IMR-90 (cell line): Measurements from ENCODE around the gene MVP. TPM values are rescaled to one million over a fixed set of nuclear protein-coding genes. Genes with fewer than 3 reads are reported as not detected.

Source experiments
- BHLHE40 ChIP-seq: fragments of 150-350 bp; IDR thresholded peaks from 2 replicates; pipeline ENCODE4 v1.6.1; 2016; ENCODE audit warnings: mild to moderate bottlenecking, low read depth, low read length
- RAD21 ChIP-seq: IDR thresholded peaks from 2 replicates; pipeline ENCODE4 v1.6.1; 2012; ENCODE audit warnings: low read length, improper control_type of control experiment
- RCOR1 ChIP-seq: IDR thresholded peaks from 2 replicates; pipeline ENCODE4 v1.6.1; 2012; ENCODE audit warnings: mild to moderate bottlenecking, low read length, improper control_type of control experiment; ENCODE audit not compliant: insufficient replicate concordance
- polyA plus RNA-seq, 3 experiments: library from polyadenylated mRNA; depleted of rRNA; stranded (reverse); fragments of >200 nt; gene quantifications; 2 replicates each; pipeline ENCODE4 v1.2.3, GENCODE V29; 2012; ENCODE audit warnings: low replicate concordance in 1 of 3
- total RNA-seq: library from RNA; depleted of rRNA; stranded (reverse); fragments of >200 nt; gene quantifications from 2 replicates; pipeline ENCODE4 v1.2.3, GENCODE V29; 2012

MVP gene
- total and polyA plus RNA-seq, 2 of the 4 experiments (the other 2 are of a cell fraction): 204 to 319 TPM

DNA sequence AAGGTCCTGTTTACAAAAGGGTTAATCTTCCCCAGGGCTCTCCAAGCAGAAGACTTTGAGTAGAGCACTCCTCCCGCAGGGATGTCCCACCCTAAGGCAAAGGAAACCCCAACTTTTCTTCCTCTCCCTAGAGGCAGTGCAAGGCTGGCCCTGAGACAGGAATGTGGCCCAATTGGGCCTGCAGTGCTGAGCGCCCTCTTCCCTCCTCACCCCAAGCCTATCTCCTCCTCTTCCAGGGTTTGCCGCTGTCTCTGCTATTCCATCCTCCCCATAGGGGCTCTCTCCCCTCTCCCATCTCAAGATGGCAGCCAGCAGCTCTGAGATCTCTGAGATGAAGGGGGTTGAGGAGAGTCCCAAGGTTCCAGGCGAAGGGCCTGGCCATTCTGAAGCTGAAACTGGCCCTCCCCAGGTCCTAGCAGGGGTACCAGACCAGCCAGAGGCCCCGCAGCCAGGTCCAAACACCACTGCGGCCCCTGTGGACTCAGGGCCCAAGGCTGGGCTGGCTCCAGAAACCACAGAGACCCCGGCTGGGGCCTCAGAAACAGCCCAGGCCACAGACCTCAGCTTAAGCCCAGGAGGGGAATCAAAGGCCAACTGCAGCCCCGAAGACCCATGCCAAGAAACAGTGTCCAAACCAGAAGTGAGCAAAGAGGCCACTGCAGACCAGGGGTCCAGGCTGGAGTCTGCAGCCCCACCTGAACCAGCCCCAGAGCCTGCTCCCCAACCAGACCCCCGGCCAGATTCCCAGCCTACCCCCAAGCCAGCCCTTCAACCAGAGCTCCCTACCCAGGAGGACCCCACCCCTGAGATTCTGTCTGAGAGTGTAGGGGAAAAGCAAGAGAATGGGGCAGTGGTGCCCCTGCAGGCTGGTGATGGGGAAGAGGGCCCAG lies 7.3 kb upstream of the MVP start (continued):
- no peak for TF ChIP-seq BHLHE40
- no peak for TF ChIP-seq RAD21
- TF ChIP-seq RCOR1: no peak
